Measurements from ENCODE around the gene POU3F3.

POU3F3 gene

GRCh38 chr2:104853534-104854497 is at the start of gene POU3F3:
TSS of gene POU3F3 (plus strand) at chr2:104854115. CDS start at chr2:104855511, 1,396 bp downstream.
- Histone ChIP-seq H3K27me3 (ENCODE audit: control insufficient read depth, insufficient read depth, low read length) (peaks cover 88% of the 10 kb centered on the region), H3K9ac (ENCODE audit: low read depth, low read length) (no peak within 1 kb of the TSS), H3K4me1 (ENCODE audit: control insufficient read depth, insufficient read depth, low read length) (peaks cover 41% of the 10 kb centered on the region), H3K9me3 (ENCODE audit: control insufficient read depth, insufficient read depth, low read length) (no peaks in the 10 kb centered on the region), H3K36me3 (ENCODE audit: control insufficient read depth, insufficient read depth, low read length) (no peaks in the 10 kb centered on the region), H3K27ac (ENCODE audit: low read depth, low read length) (no peak within 1 kb of the TSS), H3K4me3 (ENCODE audit: low read depth, low read length) (peak within 1 kb of the TSS; percentile 68)

- no peak overlapping the region for H3K4me3 ChIP-seq (ENCODE audit: low read depth, low read length)
- no peaks in the 10 kb centered on the region for H3K4me1 ChIP-seq (ENCODE audit: control insufficient read depth, insufficient read depth, low read length)
- no peaks in the 10 kb centered on the region for H3K9me3 ChIP-seq (ENCODE audit: control insufficient read depth, insufficient read depth, low read length)
- H3K9ac ChIP-seq (ENCODE audit: low read depth, low read length): no peak overlapping the region
- no peaks in the 10 kb centered on the region for H3K36me3 ChIP-seq (ENCODE audit: control insufficient read depth, insufficient read depth, low read length)
- no peak overlapping the region for H3K27ac ChIP-seq (ENCODE audit: low read depth, low read length)
- H3K27me3 ChIP-seq (ENCODE audit: control insufficient read depth, insufficient read depth, low read length): no peaks in the 10 kb centered on the region
Observed at GRCh38 chr2:104804148-104804890, 49.6 kb upstream of the POU3F3 start.

GRCh38 chr2:104812286-104812685 is 41.6 kb upstream of the POU3F3 start:
- Histone ChIP-seq H3K9me3 (ENCODE audit: control insufficient read depth, insufficient read depth, low read length) (no peaks in the 10 kb centered on the region), H3K9ac (ENCODE audit: low read depth, low read length) (no peak overlapping the region), H3K27ac (ENCODE audit: low read depth, low read length) (no peak overlapping the region), H3K4me3 (ENCODE audit: low read depth, low read length) (no peak overlapping the region), H3K27me3 (ENCODE audit: control insufficient read depth, insufficient read depth, low read length) (no peaks in the 10 kb centered on the region), H3K4me1 (ENCODE audit: control insufficient read depth, insufficient read depth, low read length) (peaks cover 7% of the 10 kb centered on the region), H3K36me3 (ENCODE audit: control insufficient read depth, insufficient read depth, low read length) (no peaks in the 10 kb centered on the region)

- H3K36me3 ChIP-seq (ENCODE audit: control insufficient read depth, insufficient read depth, low read length): no peaks in the 10 kb centered on the region
- peaks cover 7% of the 10 kb centered on the region for H3K4me1 ChIP-seq (ENCODE audit: control insufficient read depth, insufficient read depth, low read length)
- no peaks in the 10 kb centered on the region for H3K9me3 ChIP-seq (ENCODE audit: control insufficient read depth, insufficient read depth, low read length)
- no peak overlapping the region for H3K27ac ChIP-seq (ENCODE audit: low read depth, low read length)
- no peaks in the 10 kb centered on the region for H3K27me3 ChIP-seq (ENCODE audit: control insufficient read depth, insufficient read depth, low read length)
- H3K4me3 ChIP-seq (ENCODE audit: low read depth, low read length): no peak overlapping the region
- no peak overlapping the region for H3K9ac ChIP-seq (ENCODE audit: low read depth, low read length)
Observed at GRCh38 chr2:104816143-104816542, 37.8 kb upstream of the POU3F3 start.

- no peak overlapping the region for H3K4me3 ChIP-seq (ENCODE audit: low read depth, low read length)
- no peaks in the 10 kb centered on the region for H3K4me1 ChIP-seq (ENCODE audit: control insufficient read depth, insufficient read depth, low read length)
- no peaks in the 10 kb centered on the region for H3K27me3 ChIP-seq (ENCODE audit: control insufficient read depth, insufficient read depth, low read length)
- H3K27ac ChIP-seq (ENCODE audit: low read depth, low read length): no peak overlapping the region
- no peaks in the 10 kb centered on the region for H3K9me3 ChIP-seq (ENCODE audit: control insufficient read depth, insufficient read depth, low read length)
- H3K36me3 ChIP-seq (ENCODE audit: control insufficient read depth, insufficient read depth, low read length): no peaks in the 10 kb centered on the region
- no peak overlapping the region for H3K9ac ChIP-seq (ENCODE audit: low read depth, low read length)
Observed at GRCh38 chr2:104818264-104818663, 35.7 kb upstream of the POU3F3 start.

- H3K27me3 ChIP-seq (ENCODE audit: control insufficient read depth, insufficient read depth, low read length): no peaks in the 10 kb centered on the region
- H3K27ac ChIP-seq (ENCODE audit: low read depth, low read length): no peak overlapping the region
- no peak overlapping the region for H3K4me3 ChIP-seq (ENCODE audit: low read depth, low read length)
- H3K9ac ChIP-seq (ENCODE audit: low read depth, low read length): no peak overlapping the region
- H3K4me1 ChIP-seq (ENCODE audit: control insufficient read depth, insufficient read depth, low read length): no peaks in the 10 kb centered on the region
- no peaks in the 10 kb centered on the region for H3K36me3 ChIP-seq (ENCODE audit: control insufficient read depth, insufficient read depth, low read length)
- H3K9me3 ChIP-seq (ENCODE audit: control insufficient read depth, insufficient read depth, low read length): no peaks in the 10 kb centered on the region
Observed at GRCh38 chr2:104820126-104820525, 33.8 kb upstream of the POU3F3 start.

GRCh38 chr2:104825124-104825865 is 28.6 kb upstream of the POU3F3 start:
- Histone ChIP-seq H3K9me3 (ENCODE audit: control insufficient read depth, insufficient read depth, low read length) (no peaks in the 10 kb centered on the region), H3K27ac (ENCODE audit: low read depth, low read length) (no peak overlapping the region), H3K36me3 (ENCODE audit: control insufficient read depth, insufficient read depth, low read length) (no peaks in the 10 kb centered on the region), H3K27me3 (ENCODE audit: control insufficient read depth, insufficient read depth, low read length) (no peaks in the 10 kb centered on the region), H3K4me3 (ENCODE audit: low read depth, low read length) (no peak overlapping the region), H3K4me1 (ENCODE audit: control insufficient read depth, insufficient read depth, low read length) (no peaks in the 10 kb centered on the region), H3K9ac (ENCODE audit: low read depth, low read length) (no peak overlapping the region)

GRCh38 chr2:104826016-104826415 is 27.9 kb upstream of the POU3F3 start:
- Histone ChIP-seq H3K9me3 (ENCODE audit: control insufficient read depth, insufficient read depth, low read length) (no peaks in the 10 kb centered on the region), H3K36me3 (ENCODE audit: control insufficient read depth, insufficient read depth, low read length) (no peaks in the 10 kb centered on the region), H3K27me3 (ENCODE audit: control insufficient read depth, insufficient read depth, low read length) (no peaks in the 10 kb centered on the region), H3K4me1 (ENCODE audit: control insufficient read depth, insufficient read depth, low read length) (no peaks in the 10 kb centered on the region), H3K27ac (ENCODE audit: low read depth, low read length) (no peak overlapping the region), H3K4me3 (ENCODE audit: low read depth, low read length) (no peak overlapping the region), H3K9ac (ENCODE audit: low read depth, low read length) (no peak overlapping the region)

GRCh38 chr2:104831742-104832141 is 22.2 kb upstream of the POU3F3 start:
- no peaks in the 10 kb centered on the region for H3K27me3 ChIP-seq (ENCODE audit: control insufficient read depth, insufficient read depth, low read length)
- H3K9me3 ChIP-seq (ENCODE audit: control insufficient read depth, insufficient read depth, low read length): no peaks in the 10 kb centered on the region
- no peak overlapping the region for H3K4me3 ChIP-seq (ENCODE audit: low read depth, low read length)
- H3K36me3 ChIP-seq (ENCODE audit: control insufficient read depth, insufficient read depth, low read length): no peaks in the 10 kb centered on the region
- no peaks in the 10 kb centered on the region for H3K4me1 ChIP-seq (ENCODE audit: control insufficient read depth, insufficient read depth, low read length)
- H3K9ac ChIP-seq (ENCODE audit: low read depth, low read length): no peak overlapping the region
- H3K27ac ChIP-seq (ENCODE audit: low read depth, low read length): no peak overlapping the region

GRCh38 chr2:104834431-104835153 is 19.3 kb upstream of the POU3F3 start:
- H3K4me1 ChIP-seq (ENCODE audit: control insufficient read depth, insufficient read depth, low read length): no peaks in the 10 kb centered on the region
- no peaks in the 10 kb centered on the region for H3K9me3 ChIP-seq (ENCODE audit: control insufficient read depth, insufficient read depth, low read length)
- no peaks in the 10 kb centered on the region for H3K27me3 ChIP-seq (ENCODE audit: control insufficient read depth, insufficient read depth, low read length)
- no peak overlapping the region for H3K9ac ChIP-seq (ENCODE audit: low read depth, low read length)
- no peak overlapping the region for H3K4me3 ChIP-seq (ENCODE audit: low read depth, low read length)
- H3K27ac ChIP-seq (ENCODE audit: low read depth, low read length): no peak overlapping the region
- no peaks in the 10 kb centered on the region for H3K36me3 ChIP-seq (ENCODE audit: control insufficient read depth, insufficient read depth, low read length)
